IPS-18c (cell line): ENCODE measurements around the gene TNNC1.

Experiments
- H3K4me3 ChIP-seq: 2 replicates; pipeline ENCODE4 v1.7.0; 2013; ENCODE audit warnings: low read depth, mild to moderate bottlenecking, low read length, moderate library complexity; ENCODE audit not compliant: insufficient read depth
- H3K9me3 ChIP-seq: one replicate; pipeline ENCODE4 v1.6.1; 2013; ENCODE audit warnings: mild to moderate bottlenecking, low read length, moderate library complexity; ENCODE audit not compliant: control insufficient read depth, insufficient read depth

Gene TNNC1

DNA sequence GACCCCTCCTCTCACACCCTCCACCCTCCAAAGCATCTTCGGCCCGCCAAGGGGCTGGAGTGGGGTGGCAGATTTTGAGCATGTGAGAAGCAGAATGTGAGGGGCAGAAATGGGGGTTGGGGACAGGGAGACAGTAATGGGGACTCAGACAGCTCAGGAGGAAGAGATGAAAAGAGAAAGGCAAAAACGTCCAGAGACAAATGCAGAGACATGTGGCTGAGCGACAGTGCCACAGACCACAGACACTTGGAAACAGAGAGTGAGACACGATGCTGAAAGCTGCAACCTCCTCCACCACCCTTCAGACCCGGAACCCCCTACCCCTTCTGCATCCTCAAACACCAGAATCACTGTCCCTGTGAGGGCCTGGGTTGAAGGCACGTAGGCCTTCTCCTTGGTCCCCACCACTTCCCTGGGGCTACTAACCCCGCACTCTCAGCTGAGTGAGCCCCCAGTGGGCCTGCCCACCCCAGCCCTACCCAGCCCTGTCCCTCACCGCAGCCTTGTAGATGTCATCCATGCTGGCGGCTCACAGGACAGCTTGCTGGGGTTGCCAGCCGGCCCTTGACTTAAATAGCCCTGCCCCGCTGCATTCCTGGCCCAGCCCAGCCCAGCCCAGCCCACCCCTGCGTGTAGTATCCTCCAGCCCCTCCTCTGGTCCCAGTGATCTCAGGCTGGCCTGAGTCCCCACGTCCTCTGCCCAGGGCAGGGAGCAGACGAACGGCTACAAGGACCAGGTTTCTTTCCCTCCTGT, at the start of gene TNNC1:
Gene TNNC1 (minus strand): TSS at position 546 of the 754 bp plus-strand sequence. CDS start 26 bp downstream, at position 520.
- Histone ChIP-seq H3K4me3 (peak within 1 kb of the TSS; percentile 51; the same call in 1 of the 2 replicates), H3K9me3 (no peaks in the 10 kb centered on the region)

DNA sequence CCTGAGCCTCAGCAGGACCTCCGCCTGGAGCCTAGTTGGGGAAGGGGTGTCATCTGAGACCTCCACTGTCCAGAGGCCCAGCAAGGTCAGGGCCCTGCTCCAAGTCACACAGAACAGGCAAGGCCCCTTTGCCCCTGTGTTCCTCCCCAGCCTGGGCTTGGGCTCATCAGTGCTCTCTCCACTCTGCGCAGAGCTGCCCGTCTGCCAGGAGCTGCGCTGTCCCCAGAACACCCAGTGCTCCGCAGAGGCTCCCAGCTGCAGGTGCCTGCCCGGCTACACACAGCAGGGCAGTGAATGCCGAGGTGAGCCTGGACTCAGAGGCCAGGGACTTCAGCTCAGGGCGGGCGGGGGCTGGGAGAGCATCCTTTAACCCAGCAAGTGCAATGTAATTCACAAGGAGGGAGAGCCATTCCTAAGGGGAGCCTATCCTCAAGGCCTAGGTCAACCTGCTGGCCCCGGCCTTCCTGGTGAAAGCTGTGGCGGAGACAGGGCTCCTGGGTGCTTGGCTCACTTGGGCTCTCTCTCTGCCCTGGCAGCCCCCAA, 49.0 kb upstream of the TNNC1 start:
- Histone ChIP-seq H3K4me3 (no peak overlapping the region), H3K9me3 (no peaks in the 10 kb centered on the region)

DNA sequence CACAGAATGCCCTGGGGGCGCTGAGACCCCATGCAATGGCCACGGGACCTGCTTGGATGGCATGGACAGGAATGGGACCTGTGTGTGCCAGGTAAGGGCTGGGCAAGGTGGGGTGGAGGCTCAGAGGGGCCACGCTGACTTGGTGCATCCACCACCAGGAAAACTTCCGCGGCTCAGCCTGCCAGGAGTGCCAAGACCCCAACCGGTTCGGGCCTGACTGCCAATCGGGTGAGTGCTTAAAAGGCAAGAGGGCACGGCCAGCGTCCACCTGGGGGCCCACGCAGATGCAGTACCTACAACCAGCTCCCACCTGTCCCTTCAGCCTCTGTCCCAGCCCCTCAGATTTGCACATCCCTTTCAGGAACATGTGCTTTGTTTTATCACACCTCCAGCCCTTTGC, 48.2 kb upstream of the TNNC1 start:
- Histone ChIP-seq H3K4me3 (no peak overlapping the region), H3K9me3 (no peaks in the 10 kb centered on the region)

DNA sequence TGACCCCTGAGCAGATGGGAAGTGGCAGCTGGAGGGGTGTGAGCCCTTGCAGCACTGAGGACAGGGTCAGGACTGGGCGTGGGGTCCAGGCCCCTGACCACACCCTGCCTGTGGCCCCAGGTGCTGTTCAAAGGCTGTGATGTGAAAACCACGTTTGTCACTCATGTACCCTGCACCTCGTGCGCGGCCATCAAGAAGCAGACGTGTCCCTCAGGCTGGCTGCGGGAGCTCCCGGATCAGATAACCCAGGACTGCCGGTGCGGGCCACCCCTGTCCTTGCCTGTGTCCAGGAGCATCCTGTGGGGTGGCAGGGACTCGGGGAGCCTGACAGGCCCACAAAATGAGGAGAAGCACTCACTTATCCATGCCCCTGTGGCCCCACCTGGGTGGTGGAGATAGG, 47.2 kb upstream of the TNNC1 start:
- Histone ChIP-seq H3K9me3 (no peaks in the 10 kb centered on the region), H3K4me3 (no peak overlapping the region)

DNA sequence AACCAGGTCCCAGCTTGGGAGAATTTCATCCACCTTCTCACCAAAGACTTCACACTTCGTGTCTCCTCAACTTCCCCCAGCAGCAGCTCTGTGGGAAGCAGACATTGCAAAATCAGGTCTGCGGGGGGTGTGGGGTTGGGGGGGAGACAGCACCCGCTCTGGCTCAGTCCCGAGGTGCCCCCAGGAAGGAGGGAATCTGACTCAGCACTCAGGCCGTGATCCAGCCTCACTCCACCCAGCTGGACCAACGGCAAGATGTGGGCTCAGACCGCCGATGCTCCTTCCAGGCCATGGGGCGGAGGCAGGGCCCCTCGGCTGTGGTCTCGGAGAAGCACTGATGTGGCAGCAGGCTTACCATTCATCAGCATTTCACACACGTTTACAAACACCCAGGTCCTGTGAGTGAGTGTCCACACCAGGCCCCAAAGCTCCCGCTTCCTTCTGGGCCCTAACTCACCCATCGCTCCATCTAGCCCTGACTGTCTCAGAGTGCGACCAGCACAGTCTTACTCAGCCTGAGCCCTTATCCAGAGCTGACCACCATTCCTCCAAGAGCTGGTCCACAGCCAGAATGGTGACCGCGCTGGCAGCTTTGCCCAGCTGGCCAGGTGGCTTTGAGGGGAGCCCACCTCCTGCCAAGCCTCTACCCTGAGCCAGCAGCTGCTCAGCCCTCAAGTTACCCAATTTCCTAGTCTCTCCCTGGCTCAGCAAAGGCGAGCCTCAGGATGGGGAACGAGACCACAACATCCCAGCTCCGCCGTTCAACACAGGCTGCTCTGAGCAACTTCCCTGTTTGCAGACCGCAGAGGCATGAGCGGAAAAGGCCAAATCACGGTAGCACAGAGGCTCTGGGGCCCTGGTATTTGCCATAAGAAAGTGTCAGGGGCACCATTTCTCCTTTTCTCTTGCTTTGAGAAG, 44.6 kb upstream of the TNNC1 start:
- Histone ChIP-seq H3K9me3 (no peaks in the 10 kb centered on the region), H3K4me3 (no peak overlapping the region)

DNA sequence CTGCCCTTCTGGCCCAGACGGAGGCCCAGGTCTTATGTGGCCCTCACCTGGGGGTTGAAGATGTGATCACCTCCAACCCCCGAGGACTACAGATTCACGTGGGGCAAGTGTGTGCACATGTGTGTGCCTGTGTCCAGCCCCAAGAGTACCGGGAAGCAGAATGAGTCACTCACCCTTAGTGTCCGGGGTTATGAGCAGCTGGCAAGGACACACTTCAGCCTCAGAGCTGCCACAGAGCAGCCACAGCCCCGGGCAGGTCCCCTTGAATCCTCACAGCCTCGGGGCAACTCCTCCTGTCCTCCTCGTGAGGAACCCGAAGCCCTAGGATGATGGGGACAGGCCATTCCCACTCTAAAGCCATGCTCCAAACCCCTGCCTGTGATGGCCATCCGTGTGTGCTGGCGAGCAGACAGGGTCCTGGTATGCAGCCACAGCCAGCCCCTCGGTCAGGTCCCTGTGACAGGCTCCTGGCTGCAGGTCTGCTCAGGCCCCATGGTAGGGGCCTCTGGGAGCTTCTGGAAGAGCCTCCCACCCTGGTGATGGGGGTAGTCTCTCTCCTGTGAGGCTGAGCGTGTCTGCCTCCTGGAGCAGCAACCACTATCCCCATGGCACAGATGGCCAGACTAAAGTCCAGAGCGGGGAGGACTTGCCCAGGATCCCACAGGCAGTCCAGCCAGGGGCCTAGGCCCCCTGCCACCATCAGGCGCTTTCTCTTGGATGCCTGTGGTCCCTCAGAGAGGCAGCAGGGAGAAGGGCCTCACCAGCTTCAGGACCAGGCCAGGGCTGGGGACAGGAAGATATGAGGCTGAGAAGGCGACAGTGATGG, 42.1 kb upstream of the TNNC1 start:
- Histone ChIP-seq H3K9me3 (no peaks in the 10 kb centered on the region), H3K4me3 (no peak overlapping the region)

DNA sequence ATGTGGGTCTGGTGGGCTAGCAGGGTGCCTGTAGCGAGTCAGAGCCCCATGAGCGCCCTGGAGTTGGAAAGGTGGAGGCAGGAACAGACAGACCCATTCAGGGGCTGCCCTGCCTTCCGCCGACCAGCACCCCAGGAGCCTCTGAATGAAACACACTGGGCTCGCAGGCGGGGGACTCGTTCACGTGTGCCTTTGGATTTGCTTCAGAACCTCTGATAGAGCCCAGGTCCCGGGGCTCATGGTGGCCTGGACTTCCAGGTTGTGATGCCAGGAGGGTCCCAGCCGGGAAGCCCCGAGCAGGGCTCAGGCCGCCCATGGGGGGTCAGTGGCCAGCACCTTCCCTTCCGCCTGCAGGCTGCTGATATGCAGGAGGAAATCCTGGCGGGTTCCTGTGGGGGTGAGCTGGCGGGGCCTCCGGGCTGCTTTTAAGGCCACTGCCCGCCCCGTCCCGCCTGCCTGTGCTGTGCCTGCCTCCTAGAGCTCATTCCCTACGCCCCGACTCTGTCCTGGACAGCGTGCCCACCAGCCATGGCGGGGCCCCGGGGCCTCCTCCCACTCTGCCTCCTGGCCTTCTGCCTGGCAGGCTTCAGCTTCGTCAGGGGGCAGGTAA, 41.1 kb upstream of the TNNC1 start, which contains the start of gene STAB1:
Gene STAB1 (plus strand): TSS at position 453 of the 610 bp plus-strand sequence. CDS start 76 bp downstream, at position 529.
- Histone ChIP-seq H3K9me3 (no peaks in the 10 kb centered on the region), H3K4me3 (no peak within 1 kb of the TSS)

DNA sequence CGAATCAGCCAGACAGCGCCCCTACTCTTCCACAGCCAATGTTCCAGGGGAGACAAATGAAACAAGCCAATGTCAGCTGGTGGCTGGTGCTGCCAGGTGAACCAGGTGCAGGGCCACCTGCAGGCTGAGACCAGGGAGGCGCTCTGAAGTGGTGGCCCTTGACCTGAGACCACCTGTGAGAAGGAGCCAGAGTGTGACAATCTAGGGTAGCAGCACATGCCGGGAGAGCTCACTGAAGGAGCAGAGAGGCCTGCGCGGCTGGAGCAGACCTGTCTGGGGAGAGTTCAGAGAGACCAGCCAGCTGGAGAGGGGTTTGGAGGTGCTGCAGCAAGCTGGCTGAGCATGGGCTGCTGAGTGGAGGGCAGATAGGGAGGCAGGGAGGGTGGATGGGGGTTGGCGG, 40.6 kb upstream of the TNNC1 start:
- Histone ChIP-seq H3K4me3 (no peak overlapping the region), H3K9me3 (no peaks in the 10 kb centered on the region)

DNA sequence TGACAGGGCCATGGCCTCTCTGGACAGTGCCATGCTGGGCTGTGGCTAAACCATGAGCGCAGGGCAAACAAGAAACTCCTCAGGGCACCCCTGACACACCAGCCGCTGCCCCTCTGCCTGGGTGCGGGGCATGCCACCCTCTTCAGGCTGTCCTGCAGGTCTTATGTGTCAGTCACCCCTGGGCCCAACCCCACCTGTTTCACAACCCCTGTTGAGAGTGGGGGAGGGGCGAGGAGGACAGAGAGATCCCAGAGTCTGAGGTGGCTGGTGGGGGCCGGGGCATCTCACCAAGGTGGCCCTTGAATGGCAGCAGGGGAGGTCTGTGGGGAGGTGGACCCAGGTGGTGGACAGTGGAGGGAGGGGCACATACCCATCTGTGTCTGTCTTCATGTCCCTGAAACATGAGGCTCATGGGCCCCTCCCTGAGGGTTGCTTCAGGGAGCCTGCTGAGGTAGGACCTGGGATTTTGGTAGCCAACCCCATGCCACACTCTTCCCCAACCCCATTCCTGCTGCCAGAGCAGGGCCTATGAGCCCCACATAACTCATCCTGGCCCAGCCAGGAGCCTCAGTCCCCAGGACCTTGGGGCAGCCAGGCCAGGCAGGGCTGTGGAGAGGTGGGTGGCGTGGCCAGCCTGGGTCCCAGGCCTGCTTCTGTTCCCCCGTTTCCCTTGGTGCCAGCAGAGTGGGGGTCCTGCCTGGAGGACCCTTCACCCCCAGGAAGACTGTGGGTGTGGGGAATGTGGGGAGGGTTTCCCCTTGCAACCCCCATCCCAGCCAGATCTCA, 39.6 kb upstream of the TNNC1 start:
- Histone ChIP-seq H3K9me3 (no peaks in the 10 kb centered on the region), H3K4me3 (no peak overlapping the region)

DNA sequence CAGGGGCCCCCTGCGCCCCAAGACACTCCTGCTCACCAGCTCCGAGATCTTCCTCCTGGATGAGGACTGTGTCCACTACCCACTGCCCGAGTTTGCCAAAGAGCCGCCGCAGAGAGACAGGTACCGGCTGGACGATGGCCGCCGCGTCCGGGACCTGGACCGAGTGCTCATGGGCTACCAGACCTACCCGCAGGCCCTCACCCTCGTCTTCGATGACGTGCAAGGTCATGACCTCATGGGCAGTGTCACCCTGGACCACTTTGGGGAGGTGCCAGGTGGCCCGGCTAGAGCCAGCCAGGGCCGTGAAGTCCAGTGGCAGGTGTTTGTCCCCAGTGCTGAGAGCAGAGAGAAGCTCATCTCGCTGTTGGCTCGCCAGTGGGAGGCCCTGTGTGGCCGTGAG, 38.2 kb upstream of the TNNC1 start:
- Histone ChIP-seq H3K9me3 (no peaks in the 10 kb centered on the region), H3K4me3 (no peak overlapping the region)

DNA sequence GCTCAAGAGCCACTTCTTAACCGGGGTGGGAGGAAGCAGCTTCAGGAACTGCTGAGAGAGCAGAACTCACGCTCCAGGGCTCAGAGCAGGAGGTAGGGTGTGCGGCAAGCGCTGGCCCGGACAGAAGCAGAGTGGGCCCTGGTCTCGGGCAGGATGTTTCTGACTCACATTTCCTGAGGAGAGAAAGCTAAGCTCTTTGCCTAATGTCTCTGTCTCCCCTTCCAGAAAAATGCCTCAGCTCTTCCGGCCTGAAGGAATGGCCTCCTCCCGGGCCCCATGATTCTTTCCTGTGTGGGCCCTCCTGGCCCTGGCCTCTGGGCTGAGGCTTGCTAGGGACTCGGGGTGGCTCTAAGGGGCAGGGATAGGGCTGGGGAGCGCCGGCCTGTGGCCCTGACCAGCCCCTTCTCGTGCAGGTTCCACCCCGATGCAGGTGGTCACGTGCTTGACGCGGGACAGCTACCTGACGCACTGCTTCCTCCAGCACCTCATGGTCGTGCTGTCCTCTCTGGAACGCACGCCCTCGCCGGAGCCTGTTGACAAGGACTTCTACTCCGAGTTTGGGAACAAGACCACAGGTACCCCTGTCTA, 37.2 kb upstream of the TNNC1 start:
- H3K9me3 ChIP-seq: no peaks in the 10 kb centered on the region
- H3K4me3 ChIP-seq: no peak overlapping the region

DNA sequence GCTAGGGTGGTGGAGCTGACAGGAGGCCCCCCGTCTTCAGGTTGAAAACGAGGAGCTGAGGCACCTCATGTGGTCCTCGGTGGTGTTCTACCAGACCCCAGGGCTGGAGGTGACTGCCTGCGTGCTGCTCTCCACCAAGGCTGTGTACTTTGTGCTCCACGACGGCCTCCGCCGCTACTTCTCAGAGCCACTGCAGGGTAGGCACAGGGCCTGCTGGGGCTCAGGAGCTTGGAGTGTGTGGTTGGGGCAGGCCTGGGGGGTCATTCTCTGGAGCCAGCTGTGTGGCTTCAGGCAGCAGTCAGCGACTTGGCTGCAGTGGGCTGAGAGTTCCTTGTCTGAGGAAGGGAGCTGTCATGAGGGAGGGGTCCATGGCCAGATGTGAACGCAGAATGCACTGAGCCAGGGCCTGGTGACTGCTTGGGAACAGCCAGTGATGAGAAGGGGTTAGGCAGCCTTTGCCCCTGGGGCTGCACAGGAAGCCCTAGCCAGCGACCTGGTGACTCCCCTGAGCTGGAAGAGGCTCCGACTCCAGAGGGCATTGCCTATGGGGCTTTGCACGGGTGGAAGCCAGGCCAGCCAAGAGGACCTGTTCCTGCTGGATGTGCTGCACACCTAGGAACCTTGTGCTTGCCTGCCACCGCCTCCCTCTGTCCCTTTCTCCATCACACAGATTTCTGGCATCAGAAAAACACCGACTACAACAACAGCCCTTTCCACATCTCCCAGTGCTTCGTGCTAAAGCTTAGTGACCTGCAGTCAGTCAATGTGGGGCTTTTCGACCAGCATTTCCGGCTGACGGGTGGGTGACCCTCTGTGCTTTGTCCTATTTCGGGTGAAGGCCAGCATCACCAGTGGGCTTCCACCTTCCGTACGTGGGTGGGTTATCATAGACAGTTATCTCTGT, 36.4 kb upstream of the TNNC1 start:
- no peak overlapping the region for H3K4me3 ChIP-seq
- no peaks in the 10 kb centered on the region for H3K9me3 ChIP-seq

DNA sequence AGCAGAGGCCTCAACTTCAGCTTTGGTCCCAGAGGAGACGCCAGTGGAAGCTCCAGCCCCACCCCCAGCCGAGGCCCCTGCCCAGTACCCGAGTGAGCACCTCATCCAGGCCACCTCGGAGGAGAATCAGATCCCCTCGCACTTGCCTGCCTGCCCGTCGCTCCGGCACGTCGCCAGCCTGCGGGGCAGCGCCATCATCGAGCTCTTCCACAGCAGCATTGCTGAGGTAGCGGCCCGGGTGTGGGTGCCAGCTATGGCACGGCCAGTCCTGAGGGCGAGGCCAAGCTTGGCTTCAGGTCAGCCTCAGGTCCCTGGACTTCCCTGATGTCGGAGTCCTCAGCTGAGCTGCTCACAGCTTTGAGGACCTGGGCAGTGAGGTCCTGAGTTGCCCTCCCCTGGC, 35.6 kb upstream of the TNNC1 start:
- Histone ChIP-seq H3K4me3 (no peak overlapping the region), H3K9me3 (no peaks in the 10 kb centered on the region)

DNA sequence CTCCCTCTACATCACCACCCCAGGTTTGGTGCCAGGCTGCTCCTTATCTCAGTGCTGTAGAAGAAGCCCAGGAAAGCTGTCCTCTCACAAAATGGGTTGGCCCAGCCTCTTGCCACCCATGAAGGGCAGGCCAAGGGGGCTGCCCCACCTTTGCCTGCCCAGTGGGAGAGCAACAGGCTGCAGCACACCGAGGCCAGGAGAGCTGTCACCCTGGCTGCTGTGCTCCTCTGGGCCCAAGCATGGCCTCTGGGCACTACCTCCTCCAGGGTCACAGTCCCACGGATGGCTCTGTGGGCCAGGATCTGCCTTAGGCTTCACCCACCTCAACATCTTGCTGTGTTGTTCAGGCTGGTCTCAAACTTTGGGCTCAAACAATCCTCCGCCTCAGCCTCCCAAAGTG, 34.9 kb upstream of the TNNC1 start:
- Histone ChIP-seq H3K4me3 (no peak overlapping the region), H3K9me3 (no peaks in the 10 kb centered on the region)
